ENCODE data around the gene OR10A7.
"Not testable (repeated sequence)": the region's sequence is repeated elsewhere in the genome, so short reads cannot be mapped to it uniquely, and the experiment has no call there.

The OR10A7 gene, protein sequence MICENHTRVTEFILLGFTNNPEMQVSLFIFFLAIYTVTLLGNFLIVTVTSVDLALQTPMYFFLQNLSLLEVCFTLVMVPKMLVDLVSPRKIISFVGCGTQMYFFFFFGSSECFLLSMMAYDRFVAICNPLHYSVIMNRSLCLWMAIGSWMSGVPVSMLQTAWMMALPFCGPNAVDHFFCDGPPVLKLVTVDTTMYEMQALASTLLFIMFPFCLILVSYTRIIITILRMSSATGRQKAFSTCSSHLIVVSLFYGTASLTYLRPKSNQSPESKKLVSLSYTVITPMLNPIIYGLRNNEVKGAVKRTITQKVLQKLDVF

GRCh38 chr12:55220725-55221124 is at the start of gene OR10A7:
OR10A7 (plus strand) TSS chr12:55221025; CDS start chr12:55221025, 0 bp downstream.
- DNase-seq (ENCODE audit: low spot score), result no peak

DNA sequence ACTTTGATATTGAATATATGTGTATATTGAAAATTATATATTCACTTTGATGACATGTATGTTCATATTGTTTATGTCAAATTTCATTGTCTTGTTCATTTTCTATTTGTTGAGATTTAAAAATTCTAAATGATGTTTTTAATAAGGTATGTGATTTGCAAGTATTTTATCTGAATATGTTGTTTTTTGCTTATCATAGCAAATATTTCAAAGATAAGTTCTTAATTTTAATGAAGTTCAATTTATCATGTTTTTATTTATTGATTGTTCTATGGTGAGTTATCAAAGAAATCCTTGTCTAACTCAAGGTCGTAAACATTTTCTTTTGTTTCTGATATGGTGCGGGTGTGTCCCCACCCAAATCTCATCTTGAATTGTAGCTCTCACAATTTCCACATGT is 49.4 kb upstream of the OR10A7 start:
- no peak for DNase-seq (ENCODE audit: low spot score)

GRCh38 chr12:55171846-55172245 is 49.0 kb upstream of the OR10A7 start:
- not testable (repeated sequence) for DNase-seq (ENCODE audit: low spot score)

GRCh38 chr12:55172686-55173085 is 48.1 kb upstream of the OR10A7 start:
- DNase-seq (ENCODE audit: low spot score), result no peak

DNA sequence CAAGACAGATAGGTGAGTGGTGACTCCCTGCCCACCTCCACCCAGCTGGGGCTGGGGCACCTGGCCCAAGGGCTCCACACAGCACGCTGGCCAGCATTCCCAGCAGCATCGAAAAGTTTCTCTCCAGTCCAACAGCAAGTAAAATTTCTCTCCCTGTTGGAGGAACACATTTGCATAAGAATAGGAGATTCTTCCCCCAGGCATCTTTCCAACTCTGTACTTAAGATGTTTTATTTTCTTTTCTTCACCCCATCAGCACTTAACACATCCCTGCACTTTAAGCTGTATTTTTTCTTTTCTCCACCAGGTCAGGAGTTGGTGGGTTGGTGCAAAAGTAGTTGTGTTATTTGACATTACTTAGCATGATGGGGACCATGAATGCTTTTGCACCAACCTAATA is 47.4 kb upstream of the OR10A7 start:
- no peak for DNase-seq (ENCODE audit: low spot score)

DNA sequence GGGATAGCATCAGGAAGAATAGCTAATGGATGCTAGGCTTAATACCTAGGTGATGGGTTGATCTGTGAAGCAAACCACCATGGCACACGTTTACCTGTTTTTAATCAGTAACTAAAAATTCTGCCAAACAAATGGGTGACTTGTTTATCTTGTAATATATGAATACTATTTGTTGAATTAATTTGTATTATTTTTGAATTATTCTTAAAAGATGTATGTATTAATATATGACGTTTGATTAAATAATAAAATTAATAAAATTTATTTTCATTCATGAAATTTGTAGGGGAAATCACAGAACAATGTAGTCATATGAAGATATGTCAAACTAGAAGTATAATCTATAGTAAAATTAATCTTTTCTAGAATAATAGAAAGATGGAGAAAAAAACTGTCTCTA is 32.3 kb upstream of the OR10A7 start:
- no peak for DNase-seq (ENCODE audit: low spot score)

- DNase-seq (ENCODE audit: low spot score), result peak; percentile 28
These were observed 31.8 kb upstream of the OR10A7 start for GRCh38 chr12:55188974-55189556.

DNA sequence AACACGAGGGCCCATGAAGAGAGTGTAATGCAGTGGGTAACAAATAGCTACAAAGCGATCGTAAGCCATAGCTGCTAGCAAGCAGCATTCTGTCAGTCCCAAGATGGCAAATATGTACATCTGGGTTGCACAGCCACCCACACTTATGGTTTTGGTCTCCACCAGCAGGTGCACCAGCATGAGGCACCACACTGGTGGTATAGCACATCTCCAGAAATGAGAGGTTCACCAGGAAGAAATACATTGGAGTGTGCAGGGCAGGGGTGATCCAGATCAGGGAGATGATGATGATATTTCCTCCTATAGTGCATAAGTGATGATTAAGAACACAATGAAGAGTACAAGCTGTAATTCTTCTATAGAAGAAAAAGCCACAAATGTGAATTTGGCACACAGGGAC is 26.4 kb upstream of the OR10A7 start:
- DNase-seq (ENCODE audit: low spot score), result no peak

DNA sequence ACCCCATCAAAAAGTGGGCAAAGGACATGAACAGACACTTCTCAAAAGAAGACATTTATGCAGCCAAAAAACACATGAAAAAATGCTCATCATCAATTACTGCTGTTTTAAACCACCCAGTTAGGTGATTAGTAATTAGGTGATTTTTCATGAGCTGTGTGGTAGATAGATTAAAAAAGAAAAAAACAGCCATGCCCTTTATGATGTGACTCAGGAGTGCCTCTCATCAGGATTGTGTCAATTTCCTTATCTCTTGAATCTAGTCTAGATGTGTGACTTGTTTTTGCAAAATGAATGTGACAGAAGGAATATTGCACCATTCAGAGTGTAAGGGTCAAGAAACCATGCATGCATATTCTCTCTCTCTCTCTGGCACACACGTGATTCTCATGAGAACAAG is 5.7 kb downstream of the OR10A7 start:
- no peak for DNase-seq (ENCODE audit: low spot score)

- DNase-seq (ENCODE audit: low spot score), result no peak
These were observed 6.8 kb downstream of the OR10A7 start for GRCh38 chr12:55227643-55228042.

DNA sequence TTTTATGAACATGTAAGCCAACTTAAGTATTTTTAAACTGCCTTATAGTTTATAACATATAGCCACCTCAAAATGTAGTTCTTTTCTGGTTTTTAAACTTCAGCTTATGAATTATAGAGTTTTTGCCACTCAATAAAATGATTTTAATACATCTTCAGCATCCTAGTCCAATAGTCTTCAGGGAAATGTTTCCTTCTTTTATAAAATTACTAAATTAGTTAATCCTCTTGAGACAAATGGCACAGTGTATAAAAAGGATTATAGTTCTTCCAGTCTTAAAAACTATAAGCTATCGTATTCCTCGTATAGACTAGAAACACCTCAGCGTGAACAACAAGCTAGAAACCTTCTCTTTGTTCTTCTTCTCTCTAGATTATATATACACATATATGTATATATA is 23.5 kb downstream of the OR10A7 start, which contains the start of gene OR6C74:
Gene OR6C74 (plus strand): TSS at position 301 of the 400 bp plus-strand sequence. CDS start 2,679 bp downstream, outside the sequence.
- no peak for DNase-seq (ENCODE audit: low spot score)

GRCh38 chr12:55246159-55246558 is 25.3 kb downstream of the OR10A7 start:
- DNase-seq (ENCODE audit: low spot score), result no peak

DNA sequence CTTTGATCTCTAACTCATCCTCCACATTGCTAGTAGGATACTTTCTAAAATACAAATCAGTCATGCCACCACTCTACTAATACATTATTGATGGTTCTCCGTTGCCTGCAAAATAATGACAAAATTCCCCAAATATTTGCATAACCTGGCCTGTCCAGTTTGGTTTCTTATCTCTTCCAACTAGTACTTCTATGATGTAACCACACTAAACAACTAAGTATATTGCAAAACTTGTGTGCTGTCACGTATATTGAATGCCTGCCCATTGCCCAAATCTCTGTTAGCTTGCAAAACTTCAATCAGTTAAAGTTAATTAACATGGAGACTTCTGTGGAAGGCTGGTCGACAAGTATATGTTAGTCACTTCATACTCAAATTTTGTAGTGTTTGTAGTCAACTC is 30.1 kb downstream of the OR10A7 start:
- no peak for DNase-seq (ENCODE audit: low spot score)

- DNase-seq (ENCODE audit: low spot score), result no peak
These were observed 32.5 kb downstream of the OR10A7 start for GRCh38 chr12:55253281-55253680.

DNA sequence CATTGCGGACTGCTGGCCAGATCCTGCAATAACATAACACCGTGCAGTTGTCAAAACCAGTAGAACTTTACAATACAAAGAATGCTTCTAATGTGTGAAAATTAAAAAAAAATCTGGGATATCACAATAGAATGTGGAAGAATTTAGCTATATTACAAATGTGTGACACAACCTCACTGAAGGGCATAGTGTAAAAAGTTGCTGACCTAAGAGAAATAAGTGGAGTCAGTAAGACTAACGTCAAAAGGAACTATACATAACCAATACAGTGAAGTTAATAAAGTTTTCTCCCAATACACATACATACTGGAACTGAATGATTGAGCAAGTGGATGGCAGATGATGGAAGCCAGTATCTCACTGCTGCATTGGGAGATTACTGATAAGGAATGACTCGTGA is 36.0 kb downstream of the OR10A7 start:
- DNase-seq (ENCODE audit: low spot score), result no peak

GRCh38 chr12:55258303-55258702 is 37.5 kb downstream of the OR10A7 start:
- DNase-seq (ENCODE audit: low spot score), result no peak
